CD4-positive, alpha-beta T cell treated with Interleukin-15 for 4 hours (primary cell): ENCODE results near the gene FNDC3B.

Experiments
- DNase-seq: peaks from one replicate; pipeline ENCODE4 v3.0.0-alpha.2; 2020; ENCODE audit warnings: low spot score

FNDC3B gene

DNA sequence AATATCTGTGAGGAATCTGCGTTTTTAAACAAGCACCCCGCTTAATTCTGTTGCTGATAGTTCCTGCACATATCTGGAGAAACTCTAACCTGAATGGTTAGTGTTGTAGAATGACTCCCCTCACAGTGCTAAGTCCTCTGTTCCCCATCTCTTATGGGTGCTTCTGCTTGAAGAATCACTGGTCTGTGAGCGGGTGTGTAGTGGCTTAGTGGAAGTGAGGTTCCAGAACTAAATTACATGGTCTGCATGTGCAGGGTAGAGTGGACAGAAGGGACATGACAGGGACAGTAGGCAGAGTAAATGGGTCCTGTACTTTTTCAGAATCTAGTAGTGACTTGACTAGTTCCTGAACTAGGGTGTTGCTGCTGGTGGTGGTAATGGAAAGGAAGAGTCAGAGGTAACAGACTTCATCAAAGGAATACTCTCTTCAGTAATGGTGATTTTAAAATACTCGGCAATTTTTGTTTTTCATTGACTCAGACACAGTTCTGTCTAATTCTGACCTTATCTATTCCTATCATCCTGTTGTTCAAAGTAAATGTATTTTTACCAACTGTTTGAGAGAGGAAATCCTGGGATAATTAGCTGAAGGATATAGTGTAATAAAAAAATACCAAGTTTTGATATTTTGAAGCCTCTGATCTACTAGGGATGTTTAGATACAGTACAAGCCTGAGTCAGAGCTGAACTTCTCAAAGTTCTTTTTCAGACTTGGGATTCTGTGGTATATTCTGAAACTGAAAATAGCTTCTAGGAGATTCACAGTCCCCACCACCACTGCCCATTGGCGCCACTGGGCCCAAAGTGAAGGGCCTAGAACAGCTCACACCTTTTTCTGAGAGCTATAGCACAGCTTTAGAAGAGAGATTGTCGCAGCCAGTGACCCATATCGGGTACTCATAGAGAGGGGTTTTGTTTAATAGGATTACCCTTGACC is 55.5 kb downstream of the FNDC3B start:
- peak; percentile 18 for DNase-seq

GRCh38 chr3:172096881-172097420 is 57.6 kb downstream of the FNDC3B start:
- DNase-seq = no peak

DNA sequence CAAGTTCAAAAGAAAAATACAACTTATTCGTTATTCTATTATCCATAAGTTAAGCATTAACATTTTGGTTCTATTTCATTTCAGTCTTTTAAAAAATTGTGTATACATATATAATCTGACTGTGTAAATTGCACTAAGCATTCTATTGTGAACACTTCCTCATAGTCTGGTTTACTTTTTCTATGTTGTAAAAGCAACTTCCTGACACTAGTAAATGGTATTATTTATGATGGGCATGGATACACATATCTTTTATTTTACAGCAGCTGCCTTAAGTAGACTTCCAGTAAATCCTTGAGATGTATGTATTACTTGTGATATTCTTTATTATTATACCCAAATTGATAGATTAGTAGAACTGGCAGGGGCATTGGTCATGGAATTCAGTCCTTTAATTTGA is 58.2 kb downstream of the FNDC3B start:
- DNase-seq = no peak

- no peak for DNase-seq
Observed at GRCh38 chr3:172098698-172099494, 59.5 kb downstream of the FNDC3B start.

- no peak for DNase-seq
Observed at GRCh38 chr3:172099495-172099808, 60.1 kb downstream of the FNDC3B start.

- no peak for DNase-seq
Observed at GRCh38 chr3:172100482-172100881, 61.1 kb downstream of the FNDC3B start.

GRCh38 chr3:172101107-172101506 is 61.7 kb downstream of the FNDC3B start:
- DNase-seq = no peak

GRCh38 chr3:172102123-172102882 is 62.9 kb downstream of the FNDC3B start:
- peak; percentile 46 for DNase-seq

DNA sequence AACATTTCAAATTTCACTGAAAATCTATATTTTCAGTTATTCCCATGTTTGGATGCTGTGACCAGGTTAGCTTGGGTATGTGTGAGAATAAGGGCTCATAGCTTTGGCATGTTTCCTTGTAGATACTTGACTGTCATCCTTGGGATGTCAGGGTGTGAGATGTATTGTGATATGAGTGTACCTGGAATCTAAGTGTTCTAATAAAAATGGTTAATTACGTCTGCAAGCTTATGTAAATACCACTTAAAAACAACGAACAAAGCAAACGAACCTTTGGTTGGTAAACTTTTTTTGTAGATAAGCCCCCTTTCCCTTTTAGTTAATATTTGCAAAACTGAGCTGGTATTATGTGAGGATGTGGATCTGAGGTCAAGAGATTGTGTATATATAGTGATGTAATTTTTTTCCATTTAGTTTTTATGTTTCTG is 63.5 kb downstream of the FNDC3B start:
- no peak for DNase-seq

- DNase-seq = no peak
Observed at GRCh38 chr3:172103724-172104123, 64.3 kb downstream of the FNDC3B start.

- peak; percentile 29 for DNase-seq
Observed at GRCh38 chr3:172104471-172105072, 65.2 kb downstream of the FNDC3B start.

DNA sequence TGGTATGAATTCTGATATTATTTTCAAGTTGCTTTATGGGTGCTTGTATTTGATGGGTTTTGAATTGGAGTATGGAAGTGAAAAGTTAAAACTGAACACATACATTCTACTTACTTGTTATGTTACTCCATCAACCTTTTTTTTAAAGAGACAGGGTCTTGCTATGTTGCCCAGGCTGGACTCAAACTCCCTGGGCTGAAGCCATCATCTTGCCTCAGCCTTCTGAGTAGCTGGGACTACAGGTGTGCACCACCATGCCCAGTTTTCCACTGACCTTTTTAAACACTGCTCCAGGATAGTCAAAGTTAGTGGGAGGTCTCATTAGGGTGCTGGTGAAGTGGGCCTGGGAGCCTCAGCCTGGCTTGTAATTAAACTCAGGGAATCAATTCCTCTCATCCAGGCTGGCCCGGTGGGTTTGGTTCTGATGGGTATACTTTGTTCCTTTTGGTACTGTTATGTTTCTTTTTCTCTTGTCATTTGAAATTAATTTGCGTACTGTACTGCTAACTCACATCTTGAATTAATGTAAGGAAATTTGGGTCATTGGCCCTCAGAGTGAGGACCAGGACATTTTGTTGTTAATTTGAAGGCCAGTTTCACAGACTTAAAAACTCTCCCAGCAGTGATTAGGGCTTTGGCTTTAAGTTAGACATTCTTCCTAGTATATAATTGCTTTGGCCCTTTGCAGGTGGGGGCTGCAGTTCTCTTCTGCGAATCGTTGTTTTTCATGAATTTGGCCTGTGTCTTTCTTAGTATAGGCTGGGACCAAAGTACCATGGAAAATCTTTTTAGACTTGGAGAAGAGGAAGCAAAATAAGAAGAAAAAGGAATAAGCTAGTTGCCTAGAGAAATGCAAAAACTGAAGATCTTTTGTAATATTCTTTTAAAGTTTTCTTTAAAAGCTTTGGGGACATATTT is 66.9 kb downstream of the FNDC3B start:
- DNase-seq = no peak

DNA sequence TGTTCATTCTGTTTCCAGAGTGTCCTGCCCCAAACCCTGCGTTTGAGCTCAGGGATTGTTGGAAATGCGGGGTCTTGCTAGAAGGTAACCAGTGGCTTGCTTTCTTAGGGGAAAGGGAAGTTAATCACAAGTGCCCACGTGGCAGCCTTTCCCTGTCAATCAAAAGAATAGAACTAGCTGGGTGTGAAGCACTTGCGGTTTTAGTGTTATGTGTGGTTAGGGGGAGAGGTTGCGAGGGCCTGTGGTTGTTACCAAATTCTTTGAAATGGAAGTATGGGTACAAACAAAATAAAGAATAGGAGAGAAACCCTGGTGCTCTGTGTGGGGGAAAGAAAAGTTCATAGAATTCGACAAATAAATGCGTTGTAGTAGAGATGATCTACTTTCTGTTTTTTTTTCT is 67.6 kb downstream of the FNDC3B start:
- peak; percentile 84 for DNase-seq

GRCh38 chr3:172107403-172107802 is 68.0 kb downstream of the FNDC3B start:
- peak; percentile 75 for DNase-seq

- DNase-seq = no peak
Observed at GRCh38 chr3:172110127-172110779, 70.9 kb downstream of the FNDC3B start.

DNA sequence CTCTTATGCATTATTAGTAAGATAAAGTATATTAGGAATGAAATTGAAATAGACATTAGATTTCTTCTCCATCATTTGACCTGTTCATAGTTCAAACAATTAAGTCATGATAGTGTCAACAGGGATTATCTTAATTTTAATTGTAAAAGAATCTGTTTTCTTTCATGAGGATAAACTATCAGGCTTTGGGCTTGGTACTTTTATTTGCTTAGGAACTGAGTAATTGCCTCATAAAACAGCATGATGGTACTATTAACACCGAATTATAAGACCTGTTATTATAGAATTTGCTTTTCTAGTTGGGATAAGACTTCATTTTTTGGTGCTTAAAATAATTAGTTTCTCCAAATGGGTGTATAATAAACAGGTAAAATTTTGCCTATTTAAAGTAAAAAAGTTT is 71.8 kb downstream of the FNDC3B start:
- no peak for DNase-seq

DNA sequence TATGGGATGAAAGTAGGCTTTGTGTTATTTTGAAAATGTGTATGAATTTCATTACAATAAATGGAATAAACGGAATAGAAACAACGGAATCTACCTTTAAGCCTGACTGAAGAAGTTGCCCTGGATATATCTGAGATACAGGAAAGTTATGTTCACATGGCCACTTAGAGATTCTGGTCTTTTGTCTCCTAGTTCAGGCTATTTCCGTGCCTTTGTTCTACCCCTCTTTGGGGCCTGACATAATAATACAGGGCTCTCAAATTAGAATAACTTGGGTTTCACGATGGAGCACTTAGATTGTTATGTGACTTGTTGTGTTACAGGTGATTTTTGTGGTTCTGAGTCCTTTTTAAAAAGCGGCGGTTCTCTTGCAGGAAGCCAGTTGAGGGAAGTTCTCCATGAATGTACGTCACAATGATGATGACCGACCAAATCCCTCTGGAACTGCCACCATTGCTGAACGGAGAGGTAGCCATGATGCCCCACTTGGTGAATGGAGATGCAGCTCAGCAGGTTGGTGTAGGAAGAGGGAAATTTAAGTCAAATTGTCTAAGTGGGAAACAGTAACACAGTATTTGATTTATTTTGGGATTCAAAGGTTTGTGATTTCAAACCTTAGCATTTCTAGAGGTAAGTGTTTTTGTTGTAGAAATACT is 72.8 kb downstream of the FNDC3B start:
- no peak for DNase-seq

GRCh38 chr3:172112734-172113120 is 73.3 kb downstream of the FNDC3B start:
- no peak for DNase-seq

DNA sequence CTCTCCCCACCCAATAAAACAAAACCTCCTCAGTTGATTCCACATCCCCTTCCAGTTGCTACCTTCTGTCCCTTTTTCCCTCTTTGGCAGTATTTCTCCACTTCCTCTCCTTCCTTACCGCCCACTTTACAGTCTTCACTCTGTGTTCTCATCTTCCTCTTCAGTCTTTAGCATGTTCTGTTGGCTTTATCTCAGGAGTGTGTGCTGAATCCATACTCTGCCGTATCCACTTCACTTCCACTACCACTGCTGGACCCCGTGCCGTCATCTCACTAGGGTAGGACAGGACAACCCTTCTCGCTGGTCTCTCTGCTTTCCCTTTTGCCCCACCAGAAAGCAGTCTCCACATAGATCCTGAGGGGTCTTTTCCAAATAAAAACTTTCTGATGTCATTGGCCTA is 74.3 kb downstream of the FNDC3B start:
- DNase-seq = no peak

DNA sequence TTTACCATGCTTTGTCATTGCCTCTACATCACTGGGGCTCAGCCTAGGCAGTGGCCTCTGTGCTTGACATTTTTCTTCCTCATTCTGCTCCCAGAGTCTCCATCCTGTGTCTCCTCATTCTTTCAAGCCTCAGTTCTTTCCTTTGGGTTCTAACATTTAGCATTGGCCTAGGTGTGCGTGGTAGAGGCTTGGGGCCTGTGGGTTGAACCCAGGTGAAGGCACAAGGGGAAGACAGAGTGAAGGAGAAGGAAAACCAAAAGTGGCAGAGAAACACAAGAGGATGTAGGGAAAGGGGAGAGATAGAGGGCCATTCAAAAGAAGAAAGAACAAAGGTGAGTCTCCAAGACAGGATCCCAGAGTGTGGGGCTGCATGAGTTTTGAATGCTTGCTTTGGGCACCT is 75.7 kb downstream of the FNDC3B start:
- DNase-seq = no peak
